HL-60 (cell line): ENCODE data around the gene ALPG.
"Not testable (repeated sequence)": the region's sequence is repeated elsewhere in the genome, so short reads cannot be mapped to it uniquely, and the experiment has no call there.

Source experiments
- DNase-seq, 2 experiments: peaks; one replicate each; pipeline ENCODE4 v3.0.0-alpha.2; 2010 to 2020; ENCODE audit warnings: low read depth in 1 of 2, low spot score in 1 of 2
- H3K27ac ChIP-seq: fragments of 250-450 bp; sonication (Bioruptor Pico); replicated peaks from 2 replicates; pipeline ENCODE4 v1.5.1; 2020; ENCODE audit warnings: mild to moderate bottlenecking, moderate library complexity
- H3K27me3 ChIP-seq: fragments of 250-450 bp; sonication (Bioruptor Pico); 2 replicates; pipeline ENCODE4 v1.5.1; 2021; ENCODE audit warnings: mild to moderate bottlenecking, moderate library complexity; ENCODE audit not compliant: insufficient read depth, poor library complexity, severe bottlenecking
- H3K4me3 ChIP-seq: replicated peaks from 2 replicates; pipeline ENCODE4 v1.5.1; 2011; ENCODE audit warnings: mild to moderate bottlenecking, control low read depth, low read length; ENCODE audit not compliant: insufficient read depth
- GABPA ChIP-seq: IDR thresholded peaks from 2 replicates; pipeline ENCODE4 v1.6.1; 2012; ENCODE audit warnings: low read depth
- POLR2AphosphoS5 ChIP-seq: IDR thresholded peaks from 2 replicates; pipeline ENCODE4 v1.6.1; 2012; ENCODE audit warnings: low read depth
- SPI1 ChIP-seq: IDR thresholded peaks from 2 replicates; pipeline ENCODE4 v1.6.1; 2012; ENCODE audit warnings: low read depth, mild to moderate bottlenecking, borderline replicate concordance
- TF ChIP-seq, protein P1 (sequence below): IDR thresholded peaks from 2 replicates; pipeline ENCODE4 v1.6.1; 2012; ENCODE audit warnings: low read depth; ENCODE audit not compliant: insufficient replicate concordance
- TF ChIP-seq, protein P2 (sequence below): IDR thresholded peaks from one replicate; pipeline ENCODE4 v1.5.1; 2011; ENCODE audit warnings: low read length, control low read depth, inconsistent platforms; ENCODE audit not compliant: insufficient read depth

The ALPG gene

DNA sequence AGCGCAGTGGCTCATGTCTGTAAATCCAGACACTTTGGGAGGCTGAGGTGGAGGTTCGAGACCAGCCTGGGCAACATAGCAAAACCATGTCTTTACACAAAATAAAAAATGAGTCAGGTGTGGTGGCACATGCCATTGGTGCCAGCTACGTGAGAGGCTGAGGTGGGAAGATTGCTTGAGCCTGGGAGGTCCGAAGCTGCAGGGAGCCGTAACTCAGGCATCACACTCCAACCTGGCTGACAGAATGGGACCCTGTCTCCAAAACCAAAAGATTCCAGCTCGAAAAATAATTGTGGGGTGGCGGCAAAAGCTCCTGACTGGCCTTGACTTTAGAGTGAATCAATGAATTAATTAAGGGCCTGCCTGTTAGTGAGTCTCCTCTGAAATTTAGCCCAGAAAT lies 29.3 kb upstream of the ALPG start:
- TF ChIP-seq, protein P1, sequence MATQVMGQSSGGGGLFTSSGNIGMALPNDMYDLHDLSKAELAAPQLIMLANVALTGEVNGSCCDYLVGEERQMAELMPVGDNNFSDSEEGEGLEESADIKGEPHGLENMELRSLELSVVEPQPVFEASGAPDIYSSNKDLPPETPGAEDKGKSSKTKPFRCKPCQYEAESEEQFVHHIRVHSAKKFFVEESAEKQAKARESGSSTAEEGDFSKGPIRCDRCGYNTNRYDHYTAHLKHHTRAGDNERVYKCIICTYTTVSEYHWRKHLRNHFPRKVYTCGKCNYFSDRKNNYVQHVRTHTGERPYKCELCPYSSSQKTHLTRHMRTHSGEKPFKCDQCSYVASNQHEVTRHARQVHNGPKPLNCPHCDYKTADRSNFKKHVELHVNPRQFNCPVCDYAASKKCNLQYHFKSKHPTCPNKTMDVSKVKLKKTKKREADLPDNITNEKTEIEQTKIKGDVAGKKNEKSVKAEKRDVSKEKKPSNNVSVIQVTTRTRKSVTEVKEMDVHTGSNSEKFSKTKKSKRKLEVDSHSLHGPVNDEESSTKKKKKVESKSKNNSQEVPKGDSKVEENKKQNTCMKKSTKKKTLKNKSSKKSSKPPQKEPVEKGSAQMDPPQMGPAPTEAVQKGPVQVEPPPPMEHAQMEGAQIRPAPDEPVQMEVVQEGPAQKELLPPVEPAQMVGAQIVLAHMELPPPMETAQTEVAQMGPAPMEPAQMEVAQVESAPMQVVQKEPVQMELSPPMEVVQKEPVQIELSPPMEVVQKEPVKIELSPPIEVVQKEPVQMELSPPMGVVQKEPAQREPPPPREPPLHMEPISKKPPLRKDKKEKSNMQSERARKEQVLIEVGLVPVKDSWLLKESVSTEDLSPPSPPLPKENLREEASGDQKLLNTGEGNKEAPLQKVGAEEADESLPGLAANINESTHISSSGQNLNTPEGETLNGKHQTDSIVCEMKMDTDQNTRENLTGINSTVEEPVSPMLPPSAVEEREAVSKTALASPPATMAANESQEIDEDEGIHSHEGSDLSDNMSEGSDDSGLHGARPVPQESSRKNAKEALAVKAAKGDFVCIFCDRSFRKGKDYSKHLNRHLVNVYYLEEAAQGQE = no peak
- TF ChIP-seq, protein P2, sequence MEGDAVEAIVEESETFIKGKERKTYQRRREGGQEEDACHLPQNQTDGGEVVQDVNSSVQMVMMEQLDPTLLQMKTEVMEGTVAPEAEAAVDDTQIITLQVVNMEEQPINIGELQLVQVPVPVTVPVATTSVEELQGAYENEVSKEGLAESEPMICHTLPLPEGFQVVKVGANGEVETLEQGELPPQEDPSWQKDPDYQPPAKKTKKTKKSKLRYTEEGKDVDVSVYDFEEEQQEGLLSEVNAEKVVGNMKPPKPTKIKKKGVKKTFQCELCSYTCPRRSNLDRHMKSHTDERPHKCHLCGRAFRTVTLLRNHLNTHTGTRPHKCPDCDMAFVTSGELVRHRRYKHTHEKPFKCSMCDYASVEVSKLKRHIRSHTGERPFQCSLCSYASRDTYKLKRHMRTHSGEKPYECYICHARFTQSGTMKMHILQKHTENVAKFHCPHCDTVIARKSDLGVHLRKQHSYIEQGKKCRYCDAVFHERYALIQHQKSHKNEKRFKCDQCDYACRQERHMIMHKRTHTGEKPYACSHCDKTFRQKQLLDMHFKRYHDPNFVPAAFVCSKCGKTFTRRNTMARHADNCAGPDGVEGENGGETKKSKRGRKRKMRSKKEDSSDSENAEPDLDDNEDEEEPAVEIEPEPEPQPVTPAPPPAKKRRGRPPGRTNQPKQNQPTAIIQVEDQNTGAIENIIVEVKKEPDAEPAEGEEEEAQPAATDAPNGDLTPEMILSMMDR = no peak
- TF ChIP-seq SPI1 (no peak), POLR2AphosphoS5 (no peak), GABPA (no peak)
- H3K27ac ChIP-seq = no peak overlapping the region
- H3K4me3 ChIP-seq = no peak overlapping the region
- no peaks in the 10 kb centered on the region for H3K27me3 ChIP-seq
- DNase-seq = no peak

DNA sequence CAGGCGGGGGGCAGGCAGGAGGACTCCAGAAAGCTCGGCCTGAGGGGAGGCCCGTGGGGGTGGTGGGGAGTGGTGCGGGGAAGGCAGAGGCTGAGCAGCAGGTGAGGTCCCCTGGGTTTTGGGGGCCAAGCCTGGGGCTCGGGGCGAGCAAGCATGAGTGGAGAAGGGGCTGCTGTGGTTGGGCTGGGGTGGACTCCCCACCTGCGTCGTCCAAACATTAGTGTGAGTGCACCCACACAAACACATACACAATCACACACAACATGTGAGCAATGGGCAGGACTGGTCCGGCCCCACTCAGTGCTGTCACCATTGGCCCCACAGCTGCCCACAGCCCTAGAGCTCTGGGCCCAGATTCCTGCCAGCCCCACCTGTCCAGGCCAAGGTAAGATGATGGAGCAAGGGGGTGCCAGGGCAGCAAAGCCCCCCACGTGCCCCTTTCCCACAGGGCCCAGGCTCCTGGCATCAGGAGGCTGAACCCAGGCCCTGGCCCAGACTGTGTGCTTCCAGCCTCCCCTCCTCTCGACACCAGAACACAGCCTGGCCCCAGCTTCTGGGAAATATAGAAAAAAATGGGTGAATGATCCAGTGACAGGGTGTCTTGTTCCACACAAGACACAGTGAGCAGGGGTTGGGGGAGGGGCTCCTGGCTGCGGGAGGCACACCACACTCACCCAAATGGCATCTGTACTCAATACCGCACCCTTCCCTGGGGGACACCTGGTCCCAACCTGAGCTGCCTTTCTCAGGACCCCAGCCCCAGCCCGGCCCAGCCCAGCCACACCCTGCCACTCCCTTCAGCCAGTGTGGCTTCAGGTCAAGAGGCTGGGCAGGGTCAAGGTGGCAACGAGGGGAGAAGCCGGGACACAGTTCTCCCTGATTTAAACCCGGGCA lies 28.6 kb upstream of the ALPG start:
- TF ChIP-seq POLR2AphosphoS5 (no peak), SPI1 (no peak)
- TF ChIP-seq, protein P1 = no peak
- TF ChIP-seq, protein P2 = no peak
- Histone ChIP-seq H3K4me3 (no peak overlapping the region), H3K27me3 (no peaks in the 10 kb centered on the region), H3K27ac (no peak overlapping the region)
- DNase-seq = no peak

DNA sequence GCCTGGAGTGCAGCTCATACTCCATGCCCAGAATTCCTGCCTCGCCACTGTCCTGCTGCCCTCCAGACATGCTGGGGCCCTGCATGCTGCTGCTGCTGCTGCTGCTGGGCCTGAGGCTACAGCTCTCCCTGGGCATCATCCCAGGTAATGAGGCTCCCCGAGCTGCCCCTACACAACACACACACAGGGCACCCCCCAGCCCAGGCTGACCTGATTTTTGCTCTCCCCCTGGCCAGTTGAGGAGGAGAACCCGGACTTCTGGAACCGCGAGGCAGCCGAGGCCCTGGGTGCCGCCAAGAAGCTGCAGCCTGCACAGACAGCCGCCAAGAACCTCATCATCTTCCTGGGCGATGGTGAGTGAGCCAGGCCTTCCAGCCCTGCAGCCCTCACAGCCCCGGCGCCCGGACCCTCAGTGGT lies 27.9 kb upstream of the ALPG start, which contains the start of gene ALPP:
ALPP (plus strand) TSS at position 17 of the 417 bp plus-strand sequence; CDS start at position 69, 52 bp downstream.
- H3K27me3 ChIP-seq, H3K4me3 ChIP-seq, H3K27ac ChIP-seq, DNase-seq: not testable (repeated sequence)

DNA sequence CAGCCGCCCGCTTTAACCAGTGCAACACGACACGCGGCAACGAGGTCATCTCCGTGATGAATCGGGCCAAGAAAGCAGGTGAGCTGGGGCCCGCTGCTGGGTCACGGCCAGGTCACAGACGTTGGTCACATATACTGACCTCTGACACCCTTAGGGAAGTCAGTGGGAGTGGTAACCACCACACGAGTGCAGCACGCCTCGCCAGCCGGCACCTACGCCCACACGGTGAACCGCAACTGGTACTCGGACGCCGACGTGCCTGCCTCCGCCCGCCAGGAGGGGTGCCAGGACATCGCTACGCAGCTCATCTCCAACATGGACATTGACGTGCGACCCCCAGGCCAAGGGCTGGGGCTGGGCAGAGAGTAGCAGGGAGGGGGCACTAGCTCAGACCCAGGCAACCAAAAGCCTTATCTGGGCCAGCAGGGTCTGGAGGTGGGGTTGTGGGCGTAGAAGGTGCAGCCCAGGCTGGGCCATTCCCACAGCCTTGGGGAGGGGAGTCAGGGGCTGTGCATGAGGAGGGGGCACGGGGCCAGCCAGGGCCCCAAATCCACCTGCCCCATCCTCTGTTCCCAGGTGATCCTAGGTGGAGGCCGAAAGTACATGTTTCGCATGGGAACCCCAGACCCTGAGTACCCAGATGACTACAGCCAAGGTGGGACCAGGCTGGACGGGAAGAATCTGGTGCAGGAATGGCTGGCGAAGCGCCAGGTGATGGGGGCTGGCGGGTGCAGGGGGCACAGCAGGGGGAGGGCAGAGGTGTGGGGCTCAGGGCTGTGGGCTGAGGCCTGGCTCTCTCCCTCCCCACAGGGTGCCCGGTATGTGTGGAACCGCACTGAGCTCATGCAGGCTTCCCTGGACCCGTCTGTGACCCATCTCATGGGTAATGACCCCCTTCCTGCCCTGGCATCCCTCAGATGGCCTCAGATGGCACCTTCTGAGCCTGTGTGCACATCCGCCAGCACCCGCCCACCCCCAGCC lies 26.7 kb upstream of the ALPG start:
- H3K27ac ChIP-seq, H3K27me3 ChIP-seq, DNase-seq, H3K4me3 ChIP-seq: not testable (repeated sequence)

DNA sequence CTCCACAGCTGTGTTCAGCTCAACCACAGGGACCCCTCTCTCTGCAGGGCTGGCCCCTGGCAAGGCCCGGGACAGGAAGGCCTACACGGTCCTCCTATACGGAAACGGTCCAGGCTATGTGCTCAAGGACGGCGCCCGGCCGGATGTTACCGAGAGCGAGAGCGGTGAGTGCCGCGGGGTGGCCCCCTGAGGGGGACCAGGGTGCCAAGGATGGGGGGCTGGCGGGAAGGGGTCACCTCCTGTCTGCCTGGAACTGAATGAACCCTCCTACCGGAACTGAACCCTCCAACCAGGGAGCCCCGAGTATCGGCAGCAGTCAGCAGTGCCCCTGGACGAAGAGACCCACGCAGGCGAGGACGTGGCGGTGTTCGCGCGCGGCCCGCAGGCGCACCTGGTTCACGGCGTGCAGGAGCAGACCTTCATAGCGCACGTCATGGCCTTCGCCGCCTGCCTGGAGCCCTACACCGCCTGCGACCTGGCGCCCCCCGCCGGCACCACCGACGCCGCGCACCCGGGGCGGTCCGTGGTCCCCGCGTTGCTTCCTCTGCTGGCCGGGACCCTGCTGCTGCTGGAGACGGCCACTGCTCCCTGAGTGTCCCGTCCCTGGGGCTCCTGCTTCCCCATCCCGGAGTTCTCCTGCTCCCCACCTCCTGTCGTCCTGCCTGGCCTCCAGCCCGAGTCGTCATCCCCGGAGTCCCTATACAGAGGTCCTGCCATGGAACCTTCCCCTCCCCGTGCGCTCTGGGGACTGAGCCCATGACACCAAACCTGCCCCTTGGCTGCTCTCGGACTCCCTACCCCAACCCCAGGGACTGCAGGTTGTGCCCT lies 25.2 kb upstream of the ALPG start:
- H3K27ac ChIP-seq, H3K27me3 ChIP-seq, H3K4me3 ChIP-seq, DNase-seq: not testable (repeated sequence)
